GM12878 (cell line): Measurements from ENCODE around the gene LRRIQ1. TPM values are rescaled to one million over a fixed set of nuclear protein-coding genes. Genes with fewer than 3 reads are reported as not detected.

ENCODE experiments used
- ATAC-seq: fragments of 200-7000 bp; cut with Tn5 transposase; 3 replicates; pipeline ENCODE4 v1.9.1; 2020; ENCODE audit warnings: mild to moderate bottlenecking, moderate library complexity
- BruUV-seq: library from RNA; stranded (reverse); fragments of 400-500 nt; replicated peaks from 2 replicates; lab custom pipeline; 2021; lab: Mats Ljungman, UMichigan
- CTCF ChIA-PET: fragments of 300-600 bp; sonication (Branson Sonifier 250); formaldehyde crosslinking; extraction: SDS; loops from one replicate; lab custom pipeline; 2021; ENCODE audit warnings: inconsistent platforms; lab: Yijun Ruan, JAX
- POLR2A ChIA-PET: fragments of 350-600 bp; formaldehyde crosslinking; extraction: SDS; loops from one replicate; lab custom pipeline; 2021; ENCODE audit warnings: inconsistent platforms; lab: Charles Lee
- RAD21 ChIA-PET: fragments of 300-600 bp; sonication (Branson Sonifier 250); formaldehyde crosslinking; loops from one replicate; lab custom pipeline; 2023; ENCODE audit warnings: antibody characterized with exemption; ENCODE audit not compliant: unreplicated experiment; lab: Charles Lee
- SMC1A ChIA-PET: fragments of 300-600 bp; sonication (Branson Sonifier 250); formaldehyde crosslinking; loops from one replicate; lab custom pipeline; 2023; ENCODE audit not compliant: unreplicated experiment, uncharacterized antibody; lab: Charles Lee
- DNase-seq: peaks from one replicate; pipeline ENCODE4 v3.0.0-alpha.2; 2011; ENCODE audit warnings: low read depth, low spot score
- FAIRE-seq: peaks from 3 replicates; lab custom pipeline; 2011; peaks lifted over from hg19 to GRCh38; lab: Jason Lieb, UNC
- H2AFZ ChIP-seq: 2 replicates; pipeline ENCODE4 v1.6.0; 2011; ENCODE audit warnings: low read depth, low read length, control low read depth; ENCODE audit not compliant: control insufficient read depth
- H3K27ac ChIP-seq: 2 replicates; pipeline ENCODE4 v1.5.1; 2011; ENCODE audit warnings: control low read depth; ENCODE audit not compliant: control insufficient read depth, insufficient read depth
- H3K27me3 ChIP-seq, 2 experiments: replicated peaks in 1 of 2; 2 replicates each; pipeline versions ENCODE4 v1.6.0 to v1.6.1; 2011; ENCODE audit warnings: low read length in 1 of 2; ENCODE audit not compliant: control insufficient read depth in 2 of 2, insufficient read depth in 2 of 2
- H3K36me3 ChIP-seq, 2 experiments: 2 replicates each; pipeline ENCODE4 v1.5.1; 2011; ENCODE audit warnings: low read length in 1 of 2; ENCODE audit not compliant: control insufficient read depth in 2 of 2, insufficient read depth in 2 of 2
- H3K4me1 ChIP-seq: 2 replicates; pipeline ENCODE4 v1.6.1; 2011; ENCODE audit warnings: mild to moderate bottlenecking, low read length, moderate library complexity, mixed read lengths; ENCODE audit not compliant: control insufficient read depth, insufficient read depth
- H3K4me2 ChIP-seq: 2 replicates; pipeline ENCODE4 v1.6.0; 2011; ENCODE audit warnings: control low read depth; ENCODE audit not compliant: control insufficient read depth, insufficient read depth
- H3K4me3 ChIP-seq: fragments of 200-600 bp; sonication (generic); 2 replicates; pipeline ENCODE4 v1.5.1; 2016
- H3K79me2 ChIP-seq: 2 replicates; pipeline ENCODE4 v1.6.0; 2011; ENCODE audit warnings: low read length; ENCODE audit not compliant: control insufficient read depth, insufficient read depth
- H3K9ac ChIP-seq: 2 replicates; pipeline ENCODE4 v1.8.0; 2011; ENCODE audit warnings: low read length, control low read depth, mixed read lengths; ENCODE audit not compliant: control insufficient read depth, insufficient read depth
- H3K9me3 ChIP-seq: replicated peaks from 3 replicates; pipeline ENCODE4 v1.5.1; 2011; ENCODE audit warnings: mild to moderate bottlenecking, low read length; ENCODE audit not compliant: control insufficient read depth, insufficient read depth
- H4K20me1 ChIP-seq: 2 replicates; pipeline ENCODE4 v1.6.0; 2011; ENCODE audit not compliant: control insufficient read depth, insufficient read depth
- EP300 ChIP-seq, 2 experiments: fragments of 150-350 bp in 1 of 2; IDR thresholded peaks; 2 replicates each; pipeline ENCODE4 v1.6.1; 2011 to 2012; ENCODE audit warnings: low read depth in 2 of 2, low read length in 2 of 2, borderline replicate concordance in 1 of 2, improper control_type of control experiment in 1 of 2, inconsistent platforms in 1 of 2; ENCODE audit not compliant: control insufficient read depth in 1 of 2
- NR2F1 ChIP-seq: fragments of 450-650 bp; conservative IDR thresholded peaks from 2 replicates; pipeline ENCODE4 v1.6.1; 2017; ENCODE audit warnings: mild to moderate bottlenecking
- POU2F2 ChIP-seq: IDR thresholded peaks from 3 replicates; pipeline ENCODE4 v1.6.1; 2011; ENCODE audit warnings: low read depth, mild to moderate bottlenecking, low read length, borderline replicate concordance
- REST ChIP-seq: IDR thresholded peaks from 2 replicates; pipeline ENCODE4 v1.6.1; 2012; ENCODE audit warnings: mild to moderate bottlenecking, low read depth, low read length
- SREBF1 ChIP-seq: IDR thresholded peaks from 2 replicates; pipeline ENCODE4 v1.6.1; 2012; ENCODE audit warnings: mild to moderate bottlenecking, low read length
- ZBTB40 ChIP-seq: fragments of 450-650 bp; IDR thresholded peaks from 2 replicates; pipeline ENCODE4 v1.6.1; 2016; ENCODE audit warnings: mild to moderate bottlenecking, moderate library complexity, borderline replicate concordance
- in situ Hi-C: fragments of 300-500 bp; cut with MboI; formaldehyde crosslinking; loops from 9 replicates; pipeline ENCODE4 v1.14.3; 2018; ENCODE audit warnings: mixed read lengths
- intact Hi-C: fragments of 100-400 bp; cut with micrococcal nuclease; formaldehyde crosslinking; loops from one replicate; pipeline ENCODE4 v1.14.2; 2022; ENCODE audit not compliant: unreplicated experiment
- polyA plus RNA-seq, 11 experiments: library from polyadenylated mRNA; depleted of rRNA in 4 of 11; unstranded in 6 of 11; stranded (reverse) in 5 of 11; fragments of >200 nt; fragmentation: Nextera tagmentation in 4 of 11; fragmentation: Illumina TruSeq in 1 of 11; extraction: Ambion mirVana in 4 of 11; extraction: Trizol in 1 of 11; gene quantifications; 1 replicate in 1 of 11; 2 replicates in 10 of 11; pipeline versions ENCODE4 v1.2.1 to v1.2.3, GENCODE V29; 2011 to 2016; ENCODE audit warnings: inconsistent platforms in 2 of 11, missing spikeins in 2 of 11, low read depth in 1 of 11
- total RNA-seq, 4 experiments: library from RNA; depleted of rRNA in 3 of 4; stranded (reverse); fragments of >200 nt in 3 of 4; fragmentation: Illumina TruSeq in 1 of 4; extraction: Trizol in 1 of 4; gene quantifications; 2 replicates each; pipeline versions ENCODE4 v1.2.1 to v1.2.3, GENCODE V29; 2013 to 2021
- TF ChIP-seq, protein P1 (sequence below), 3 experiments: IDR thresholded peaks in 2 of 3; conservative IDR thresholded peaks in 1 of 3; 2 replicates each; pipeline ENCODE4 v1.5.1; 2011; ENCODE audit warnings: low read depth in 3 of 3, low read length in 3 of 3, mild to moderate bottlenecking in 3 of 3, control low read depth in 2 of 3, moderate library complexity in 2 of 3, inconsistent platforms in 1 of 3, mixed read lengths in 1 of 3; ENCODE audit not compliant: control insufficient read depth in 2 of 3, insufficient read depth in 1 of 3; ENCODE audit errors: extremely low read depth in 1 of 3

Gene LRRIQ1
- total and polyA plus RNA-seq, 10 of the 15 experiments (the other 5 are each of a cell fraction or from before 2014, with no cell fraction given), result 0.14 to 0.45 (median 0.37) TPM; not detected in 4

GRCh38 chr12:84998341-84998740 is 37.8 kb upstream of the LRRIQ1 start:
- DNase-seq (no peak), FAIRE-seq (no peak), ATAC-seq (no peak)
- no peak overlapping the region for H3K9ac ChIP-seq
- ChIA-PET CTCF (interaction anchor here (0.7 kb wide), 1 partner anchor 131 kb away, joined by 3 read pairs; no protein-coding TSS in a partner anchor), SMC1A (no interaction called here), RAD21 (no interaction called here), POLR2A (no interaction called here)
- no peak overlapping the region for H2AFZ ChIP-seq
- H3K9me3 ChIP-seq, result peaks cover 2% of the 10 kb centered on the region; the same call in 1 of the 3 replicates
- no peaks in the 10 kb centered on the region for H3K4me1 ChIP-seq
- H3K27ac ChIP-seq, result no peak overlapping the region
- BruUV-seq, result no TSS peak
- intact Hi-C loops (no loop called here), in situ Hi-C loops (no loop called here)
- no peak for TF ChIP-seq EP300 (IDR thresholded peaks at IDR 0.05; ENCODE audit: borderline replicate concordance in 1 of 2, control insufficient read depth in 1 of 2, low read depth in 2 of 2, low read length in 2 of 2)
- TF ChIP-seq, protein P1, sequence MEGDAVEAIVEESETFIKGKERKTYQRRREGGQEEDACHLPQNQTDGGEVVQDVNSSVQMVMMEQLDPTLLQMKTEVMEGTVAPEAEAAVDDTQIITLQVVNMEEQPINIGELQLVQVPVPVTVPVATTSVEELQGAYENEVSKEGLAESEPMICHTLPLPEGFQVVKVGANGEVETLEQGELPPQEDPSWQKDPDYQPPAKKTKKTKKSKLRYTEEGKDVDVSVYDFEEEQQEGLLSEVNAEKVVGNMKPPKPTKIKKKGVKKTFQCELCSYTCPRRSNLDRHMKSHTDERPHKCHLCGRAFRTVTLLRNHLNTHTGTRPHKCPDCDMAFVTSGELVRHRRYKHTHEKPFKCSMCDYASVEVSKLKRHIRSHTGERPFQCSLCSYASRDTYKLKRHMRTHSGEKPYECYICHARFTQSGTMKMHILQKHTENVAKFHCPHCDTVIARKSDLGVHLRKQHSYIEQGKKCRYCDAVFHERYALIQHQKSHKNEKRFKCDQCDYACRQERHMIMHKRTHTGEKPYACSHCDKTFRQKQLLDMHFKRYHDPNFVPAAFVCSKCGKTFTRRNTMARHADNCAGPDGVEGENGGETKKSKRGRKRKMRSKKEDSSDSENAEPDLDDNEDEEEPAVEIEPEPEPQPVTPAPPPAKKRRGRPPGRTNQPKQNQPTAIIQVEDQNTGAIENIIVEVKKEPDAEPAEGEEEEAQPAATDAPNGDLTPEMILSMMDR (IDR thresholded peaks at IDR 0.05 in 2 of 3, conservative IDR thresholded peaks at IDR 0.05 in 1 of 3; ENCODE audit: control insufficient read depth in 2 of 3, extremely low read depth in 1 of 3, insufficient read depth in 1 of 3, low read depth in 3 of 3, low read length in 3 of 3), result no peak
- no peak for TF ChIP-seq POU2F2
- TF ChIP-seq REST, result no peak
- no peak for TF ChIP-seq NR2F1
- TF ChIP-seq ZBTB40, result no peak
- no peak for TF ChIP-seq SREBF1
- no peaks in the 10 kb centered on the region for H4K20me1 ChIP-seq
- no peaks in the 10 kb centered on the region for H3K27me3 ChIP-seq
- H3K36me3 ChIP-seq, result no peaks in the 10 kb centered on the region
- H3K4me3 ChIP-seq, result no peak overlapping the region
- no peaks in the 10 kb centered on the region for H3K79me2 ChIP-seq
- no peak overlapping the region for H3K4me2 ChIP-seq
